Measurements from ENCODE around the gene RABL6. TPM values are rescaled to one million over a fixed set of nuclear protein-coding genes. Genes with fewer than 3 reads are reported as not detected.
"Not testable (repeated sequence)": the region's sequence is repeated elsewhere in the genome, so short reads cannot be mapped to it uniquely, and the experiment has no call there.

The RABL6 gene
- total RNA-seq, 2 experiments from 2014 or later: 113 to 133 TPM

DNA sequence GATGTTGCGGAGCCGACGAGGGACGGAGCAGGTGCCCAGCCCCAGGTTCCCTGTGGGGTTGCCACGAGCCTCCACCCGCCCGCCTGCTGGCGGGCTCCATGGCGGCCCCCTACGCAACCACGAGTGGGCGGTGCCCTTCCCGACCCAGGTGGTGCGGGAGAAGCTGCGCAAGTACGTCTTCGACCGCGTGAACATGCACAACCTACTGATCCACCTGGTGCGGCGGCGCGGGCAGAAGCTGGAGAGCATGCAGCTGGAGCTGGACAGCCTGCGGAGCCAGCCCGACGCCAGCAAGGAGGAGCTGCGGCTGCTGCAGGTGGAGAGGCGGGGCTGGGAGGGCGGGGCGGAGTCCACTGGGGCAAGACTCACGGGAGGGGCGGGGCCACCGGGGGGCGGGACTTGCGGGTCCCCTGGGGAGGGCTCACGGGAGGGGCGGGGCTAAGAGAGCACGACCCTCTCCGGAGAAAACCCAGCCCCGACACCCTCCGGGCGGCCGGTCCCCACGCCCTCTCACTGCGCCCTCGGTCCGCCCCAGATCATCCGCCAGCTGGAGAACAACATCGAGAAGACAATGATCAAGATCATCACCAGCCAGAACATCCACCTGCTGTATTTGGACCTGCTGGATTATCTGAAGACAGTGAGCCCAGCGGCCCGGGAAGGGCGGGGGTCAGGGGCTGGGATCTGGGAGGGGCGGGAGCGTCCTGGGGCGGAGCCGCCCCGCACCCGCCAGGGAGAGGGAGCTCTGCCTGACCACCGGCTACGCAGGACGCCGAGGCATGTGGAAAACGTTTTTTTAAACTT is 7.7 kb upstream of the RABL6 start:
- no peaks in the 10 kb centered on the region for H3K9me3 ChIP-seq (ENCODE audit: low read length)
- peak overlapping the region; percentile 72 for H3K4me2 ChIP-seq (ENCODE audit: low read length)
- H3K27ac ChIP-seq (ENCODE audit: low read depth, low read length, poor library complexity, severe bottlenecking): no peak overlapping the region
- DNase-seq (ENCODE audit: low spot score): peak; percentile 84
- H3K4me3 ChIP-seq (ENCODE audit: low read depth, low read length, poor library complexity, severe bottlenecking): peak overlapping the region; percentile 62
- H3K36me3 ChIP-seq (ENCODE audit: insufficient read depth, low read length): no peaks in the 10 kb centered on the region
- H2AFZ ChIP-seq (ENCODE audit: low read length): no peak overlapping the region; the same call in 1 of the 2 replicates
- H3K79me2 ChIP-seq (ENCODE audit: insufficient read depth, low read depth, low read length): no peaks in the 10 kb centered on the region
- no peak for TF ChIP-seq EZH2phosphoT487 (IDR thresholded peaks at IDR 0.05; ENCODE audit: borderline replicate concordance, low read depth, low read length)
- TF ChIP-seq, protein P1, sequence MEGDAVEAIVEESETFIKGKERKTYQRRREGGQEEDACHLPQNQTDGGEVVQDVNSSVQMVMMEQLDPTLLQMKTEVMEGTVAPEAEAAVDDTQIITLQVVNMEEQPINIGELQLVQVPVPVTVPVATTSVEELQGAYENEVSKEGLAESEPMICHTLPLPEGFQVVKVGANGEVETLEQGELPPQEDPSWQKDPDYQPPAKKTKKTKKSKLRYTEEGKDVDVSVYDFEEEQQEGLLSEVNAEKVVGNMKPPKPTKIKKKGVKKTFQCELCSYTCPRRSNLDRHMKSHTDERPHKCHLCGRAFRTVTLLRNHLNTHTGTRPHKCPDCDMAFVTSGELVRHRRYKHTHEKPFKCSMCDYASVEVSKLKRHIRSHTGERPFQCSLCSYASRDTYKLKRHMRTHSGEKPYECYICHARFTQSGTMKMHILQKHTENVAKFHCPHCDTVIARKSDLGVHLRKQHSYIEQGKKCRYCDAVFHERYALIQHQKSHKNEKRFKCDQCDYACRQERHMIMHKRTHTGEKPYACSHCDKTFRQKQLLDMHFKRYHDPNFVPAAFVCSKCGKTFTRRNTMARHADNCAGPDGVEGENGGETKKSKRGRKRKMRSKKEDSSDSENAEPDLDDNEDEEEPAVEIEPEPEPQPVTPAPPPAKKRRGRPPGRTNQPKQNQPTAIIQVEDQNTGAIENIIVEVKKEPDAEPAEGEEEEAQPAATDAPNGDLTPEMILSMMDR (conservative IDR thresholded peaks at IDR 0.05; ENCODE audit: low read length): no peak
- peaks cover 46% of the 10 kb centered on the region for H3K4me1 ChIP-seq (ENCODE audit: insufficient read depth, low read length, poor library complexity, severe bottlenecking)
- no peaks in the 10 kb centered on the region for H3K9me2 ChIP-seq (ENCODE audit: insufficient read depth, low read length)
- intact Hi-C loops (cut with micrococcal nuclease; ENCODE audit: unreplicated experiment): no loop called here
- BruUV-seq (replicated peaks): no TSS peak
- CTCF ChIA-PET (ENCODE audit: unreplicated experiment): interaction anchor here (0.7 kb wide), 1 partner anchor 36 kb away, joined by 3 read pairs; no protein-coding TSS in a partner anchor
- no peaks in the 10 kb centered on the region for H4K20me1 ChIP-seq (ENCODE audit: insufficient read depth, low read length)
- POLR2A ChIA-PET: interaction anchor here (0.6 to 1.1 kb wide), 3 partner anchors 21 to 401 kb away, joined by 4 to 8 read pairs (median 4); no protein-coding TSS in a partner anchor

DNA sequence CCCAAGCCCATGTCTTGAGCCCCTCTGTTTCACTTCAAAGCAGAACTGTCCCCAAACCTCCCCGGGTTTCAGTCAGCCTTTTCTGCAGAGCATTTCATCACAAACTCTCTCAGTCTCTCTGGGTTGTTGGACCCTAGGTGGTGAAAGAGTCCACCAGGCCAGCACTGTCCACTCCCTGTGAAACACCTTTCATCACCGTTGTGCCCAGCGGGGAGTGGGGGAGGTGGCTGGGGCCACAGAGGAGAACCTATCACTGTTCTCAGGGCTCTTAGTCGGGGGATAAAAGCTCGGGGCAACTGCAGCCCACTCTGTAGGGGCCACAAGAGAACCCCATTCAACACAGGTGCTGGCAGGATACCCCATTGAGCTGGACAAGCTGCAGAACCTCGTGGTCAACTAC is 5.4 kb upstream of the RABL6 start:
- H3K4me2 ChIP-seq (ENCODE audit: low read length): no peak overlapping the region
- CTCF ChIA-PET (ENCODE audit: unreplicated experiment): no interaction called here
- TF ChIP-seq, protein P1 (conservative IDR thresholded peaks at IDR 0.05; ENCODE audit: low read length): no peak
- no peak for TF ChIP-seq EZH2phosphoT487 (IDR thresholded peaks at IDR 0.05; ENCODE audit: borderline replicate concordance, low read depth, low read length)
- H3K4me3 ChIP-seq (ENCODE audit: low read depth, low read length, poor library complexity, severe bottlenecking): no peak overlapping the region
- no peak overlapping the region for H3K27ac ChIP-seq (ENCODE audit: low read depth, low read length, poor library complexity, severe bottlenecking)
- DNase-seq (ENCODE audit: low spot score): no peak
- no peaks in the 10 kb centered on the region for H3K9me3 ChIP-seq (ENCODE audit: low read length)
- no peak overlapping the region for H2AFZ ChIP-seq (ENCODE audit: low read length)
- BruUV-seq (replicated peaks): no TSS peak
- no peaks in the 10 kb centered on the region for H4K20me1 ChIP-seq (ENCODE audit: insufficient read depth, low read length)
- H3K9me2 ChIP-seq (ENCODE audit: insufficient read depth, low read length): no peaks in the 10 kb centered on the region
- POLR2A ChIA-PET: no interaction called here
- peaks cover 37% of the 10 kb centered on the region for H3K4me1 ChIP-seq (ENCODE audit: insufficient read depth, low read length, poor library complexity, severe bottlenecking)
- intact Hi-C loops (cut with micrococcal nuclease; ENCODE audit: unreplicated experiment): no loop called here
- no peaks in the 10 kb centered on the region for H3K79me2 ChIP-seq (ENCODE audit: insufficient read depth, low read depth, low read length)
- no peaks in the 10 kb centered on the region for H3K36me3 ChIP-seq (ENCODE audit: insufficient read depth, low read length)

DNA sequence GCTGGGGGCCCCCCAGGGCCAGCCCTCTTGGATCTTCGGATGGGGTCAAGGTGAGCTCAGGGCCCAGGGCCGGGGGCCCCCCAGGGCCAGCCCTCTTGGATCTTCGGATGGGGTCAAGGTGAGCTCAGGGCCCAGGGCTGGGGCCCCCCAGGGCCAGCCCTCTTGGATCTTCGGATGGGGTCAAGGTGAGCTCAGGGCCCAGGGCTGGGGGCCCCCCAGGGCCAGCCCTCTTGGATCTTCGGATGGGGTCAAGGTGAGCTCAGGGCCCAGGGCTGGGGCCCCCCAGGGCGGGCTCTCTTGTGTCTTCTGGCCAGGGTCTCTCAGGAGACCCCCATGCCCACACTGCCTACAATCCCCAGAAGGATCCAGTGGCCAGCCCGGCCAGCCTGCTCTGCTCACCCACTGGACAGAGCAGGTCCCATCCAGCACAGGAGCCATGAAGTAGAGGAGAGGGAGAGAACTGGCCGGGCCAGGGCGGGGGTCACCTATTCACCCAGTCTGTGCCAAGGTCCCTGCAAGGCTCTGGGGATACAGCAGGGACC is 4.7 kb upstream of the RABL6 start:
- H3K27ac ChIP-seq (ENCODE audit: low read depth, low read length, poor library complexity, severe bottlenecking); H3K9me3 ChIP-seq (ENCODE audit: low read length); H4K20me1 ChIP-seq (ENCODE audit: insufficient read depth, low read length); BruUV-seq (replicated peaks); H3K36me3 ChIP-seq (ENCODE audit: insufficient read depth, low read length); POLR2A ChIA-PET; CTCF ChIA-PET (ENCODE audit: unreplicated experiment); H2AFZ ChIP-seq (ENCODE audit: low read length); H3K9me2 ChIP-seq (ENCODE audit: insufficient read depth, low read length); DNase-seq (ENCODE audit: low spot score); H3K4me2 ChIP-seq (ENCODE audit: low read length); H3K4me3 ChIP-seq (ENCODE audit: low read depth, low read length, poor library complexity, severe bottlenecking); H3K79me2 ChIP-seq (ENCODE audit: insufficient read depth, low read depth, low read length); intact Hi-C loops (cut with micrococcal nuclease; ENCODE audit: unreplicated experiment): not testable (repeated sequence)
- H3K4me1 ChIP-seq (ENCODE audit: insufficient read depth, low read length, poor library complexity, severe bottlenecking): peaks cover 38% of the 10 kb centered on the region
